Mucosa of descending colon (tissue), 3 donors: ENCODE results near the gene RPRD2. TPM values are rescaled to one million over a fixed set of nuclear protein-coding genes. Genes with fewer than 3 reads are reported as not detected.

Source experiments
- ATAC-seq: fragments of 200-7000 bp; cut with Tn5 transposase; one replicate; pipeline ENCODE4 v1.9.1; 2020; ENCODE audit warnings: mild to moderate bottlenecking, moderate library complexity
- DNase-seq, 3 donors: peaks; one replicate each; pipeline ENCODE4 v3.0.0-alpha.2; 2020
- H3K36me3 ChIP-seq: fragments of 200-600 bp; one replicate; pipeline ENCODE4 v1.8.0; 2021; ENCODE audit warnings: low read depth, mild to moderate bottlenecking
- H3K4me1 ChIP-seq: fragments of 200-600 bp; one replicate; pipeline ENCODE4 v1.8.0; 2021; ENCODE audit warnings: low read depth, mild to moderate bottlenecking
- H3K4me3 ChIP-seq: fragments of 200-600 bp; one replicate; pipeline ENCODE4 v1.8.0; 2021; ENCODE audit warnings: mild to moderate bottlenecking
- H3K9me3 ChIP-seq: fragments of 200-600 bp; one replicate; pipeline ENCODE4 v1.8.0; 2021; ENCODE audit warnings: mild to moderate bottlenecking
- intact Hi-C, 2 donors: fragments of 100-400 bp; cut with DNase I in 1 of 2; cut with micrococcal nuclease in 1 of 2; formaldehyde crosslinking; loops; one replicate each; pipeline versions ENCODE4 v1.11.0 to v1.11.1; 2022; cut with DNase I, micrococcal nuclease
- microRNA-seq: library from miRNA; unstranded; fragments of <30 nt; microRNA quantifications from one replicate; pipeline ENCODE4, GENCODE V29; 2019
- total RNA-seq, 3 donors: library from RNA; stranded (reverse); fragmentation: NEBNext Ultra II Directional in 2 of 3; extraction: Animal tissue kit (Norgen Biotek cat#: 25700) in 2 of 3; gene quantifications; one replicate each; pipeline versions ENCODE4 v1.2.1 to v1.2.4, GENCODE V29; 2021 to 2023
- TF ChIP-seq, protein P1 (sequence below): fragments of 200-600 bp; IDR thresholded peaks from one replicate; pipeline ENCODE4 v1.8.0; 2022; ENCODE audit warnings: antibody characterized with exemption, mild to moderate bottlenecking
- donor health status: DM: no; HTN: no; CAD: no; lungs with moderate emphysema.
- donor health status: DM: no; HTN: no; CAD: no.
- donor health status: DM: no; HTN: yes; CAD: no.

The RPRD2 gene
- total RNA-seq, 3 donors from 2014 or later, result 28.3 to 43.1 (median 32.4) TPM

DNA sequence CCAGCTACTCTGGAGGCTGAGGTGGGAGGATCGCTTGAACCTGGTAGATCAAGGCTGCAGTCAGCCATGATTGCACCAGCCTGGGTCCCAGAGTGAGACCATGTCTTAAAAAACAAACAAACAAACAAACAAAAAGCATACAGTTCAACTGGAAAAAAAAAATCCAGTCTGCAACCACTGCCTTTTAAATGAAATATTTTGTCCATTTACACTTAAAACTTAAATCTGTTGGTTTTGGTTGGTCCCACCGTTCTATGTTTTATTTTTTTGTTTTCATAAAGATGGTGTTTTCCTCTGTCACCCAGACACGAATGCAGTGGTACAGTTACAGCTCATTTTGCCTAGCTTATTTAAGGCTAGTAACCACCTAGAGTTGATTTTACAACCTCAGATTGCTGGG lies 161.4 kb downstream of the RPRD2 start:
- Histone ChIP-seq H3K9me3 (no peaks in the 10 kb centered on the region), H3K36me3 (no peaks in the 10 kb centered on the region), H3K4me1 (peaks cover 7% of the 10 kb centered on the region), H3K4me3 (no peak overlapping the region)
- no peak for DNase-seq
- intact Hi-C loops, result no loop called here
- ATAC-seq, result no peak
- TF ChIP-seq, protein P1, sequence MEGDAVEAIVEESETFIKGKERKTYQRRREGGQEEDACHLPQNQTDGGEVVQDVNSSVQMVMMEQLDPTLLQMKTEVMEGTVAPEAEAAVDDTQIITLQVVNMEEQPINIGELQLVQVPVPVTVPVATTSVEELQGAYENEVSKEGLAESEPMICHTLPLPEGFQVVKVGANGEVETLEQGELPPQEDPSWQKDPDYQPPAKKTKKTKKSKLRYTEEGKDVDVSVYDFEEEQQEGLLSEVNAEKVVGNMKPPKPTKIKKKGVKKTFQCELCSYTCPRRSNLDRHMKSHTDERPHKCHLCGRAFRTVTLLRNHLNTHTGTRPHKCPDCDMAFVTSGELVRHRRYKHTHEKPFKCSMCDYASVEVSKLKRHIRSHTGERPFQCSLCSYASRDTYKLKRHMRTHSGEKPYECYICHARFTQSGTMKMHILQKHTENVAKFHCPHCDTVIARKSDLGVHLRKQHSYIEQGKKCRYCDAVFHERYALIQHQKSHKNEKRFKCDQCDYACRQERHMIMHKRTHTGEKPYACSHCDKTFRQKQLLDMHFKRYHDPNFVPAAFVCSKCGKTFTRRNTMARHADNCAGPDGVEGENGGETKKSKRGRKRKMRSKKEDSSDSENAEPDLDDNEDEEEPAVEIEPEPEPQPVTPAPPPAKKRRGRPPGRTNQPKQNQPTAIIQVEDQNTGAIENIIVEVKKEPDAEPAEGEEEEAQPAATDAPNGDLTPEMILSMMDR, result no peak

Small RNA genes lying within 50 kb of the gene (microRNA-seq; reads per million reads assigned to microRNA genes)
- not detected for gene MIR6878

Other genes starting within 250 kb of the RPRD2 start
- 100 to 1,000 TPM in 1 of 3 donors, 10 to 100 TPM in 2; 10.0 to 228 (median 21.9) TPM for gene PLEKHO1, start 214.2 kb upstream of the RPRD2 start, total RNA-seq
- 10 to 100 TPM in 2 of 3 donors, 1 to 10 TPM in 1; 7.3 to 23.6 (median 19.4) TPM for gene ANP32E, start 128.0 kb upstream of the RPRD2 start, total RNA-seq
- gene CA14, start 106.4 kb upstream of the RPRD2 start, total RNA-seq, result 1 to 10 TPM in 1 of 3 donors, under 1 TPM in 2; 0.38 to 6.8 (median 0.41) TPM
- 100 to 1,000 TPM; 128 to 212 (median 188) TPM for gene APH1A, start 95.1 kb upstream of the RPRD2 start, total RNA-seq
- gene C1orf54, start 91.4 kb upstream of the RPRD2 start, total RNA-seq, result 10 to 100 TPM in 1 of 3 donors, 1 to 10 TPM in 2; 4.5 to 26.2 (median 6.4) TPM
- gene CIART, start 81.6 kb upstream of the RPRD2 start, total RNA-seq, result 10 to 100 TPM in 1 of 3 donors, 1 to 10 TPM in 1, under 1 TPM in 1; 0.49 to 12.6 (median 1.6) TPM
- gene MRPS21, start 70.3 kb upstream of the RPRD2 start, total RNA-seq, result 10 to 100 TPM; 39.4 to 50.2 (median 45.6) TPM
- 10 to 100 TPM; 58.5 to 62.6 (median 60.4) TPM for gene PRPF3, start 42.6 kb upstream of the RPRD2 start, total RNA-seq
- 10 to 100 TPM; 15.9 to 20.2 (median 20.0) TPM for gene TARS2, start 123.3 kb downstream of the RPRD2 start, total RNA-seq
- gene ECM1, start 144.0 kb downstream of the RPRD2 start, total RNA-seq, result 10 to 100 TPM in 1 of 3 donors, 1 to 10 TPM in 2; 3.4 to 11.0 (median 8.8) TPM
- not detected for gene FALEC, start 151.6 kb downstream of the RPRD2 start, total RNA-seq
- 10 to 100 TPM in 2 of 3 donors, 1 to 10 TPM in 1; 3.4 to 37.1 (median 10.2) TPM for gene ADAMTSL4, start 185.3 kb downstream of the RPRD2 start, total RNA-seq
- gene MCL1, start 215.5 kb downstream of the RPRD2 start, total RNA-seq, result 100 to 1,000 TPM; 221 to 258 (median 236) TPM